NCI-H345 treated with DMSO at 0.1 percent for 48 hours (cell line): ENCODE results near the gene THOC2.
"Not testable (repeated sequence)": the region's sequence is repeated elsewhere in the genome, so short reads cannot be mapped to it uniquely, and the experiment has no call there.

Experiments
- DNase-seq: peaks from one replicate; lab custom pipeline; 2025; ENCODE audit not compliant: unreplicated experiment; lab: John Stamatoyannopoulos, UW

THOC2 gene

GRCh38 chrX:123732670-123733363 is at the start of gene THOC2:
THOC2 (minus strand) TSS chrX:123733052; CDS start chrX:123733022, 30 bp downstream.
- DNase-seq = peak; percentile 76

GRCh38 chrX:123781786-123782185 is 48.9 kb upstream of the THOC2 start:
- not testable (repeated sequence) for DNase-seq

- DNase-seq = no peak
Measured at GRCh38 chrX:123779908-123780396, 47.1 kb upstream of the THOC2 start.

- no peak for DNase-seq
Measured at GRCh38 chrX:123773258-123773988, 40.6 kb upstream of the THOC2 start.

GRCh38 chrX:123771449-123772064 is 38.7 kb upstream of the THOC2 start:
- DNase-seq = no peak

GRCh38 chrX:123764967-123765871 is 32.4 kb upstream of the THOC2 start:
- DNase-seq = peak; percentile 65

GRCh38 chrX:123759849-123760248 is 27.0 kb upstream of the THOC2 start:
- DNase-seq = not testable (repeated sequence)

- not testable (repeated sequence) for DNase-seq
Measured at GRCh38 chrX:123757794-123758193, 24.9 kb upstream of the THOC2 start.

- no peak for DNase-seq
Measured at GRCh38 chrX:123756320-123756719, 23.5 kb upstream of the THOC2 start.

- no peak for DNase-seq
Measured at GRCh38 chrX:123755107-123755506, 22.3 kb upstream of the THOC2 start.

- no peak for DNase-seq
Measured at GRCh38 chrX:123753656-123754350, 21.0 kb upstream of the THOC2 start.

- DNase-seq = no peak
Measured at GRCh38 chrX:123749643-123750042, 16.8 kb upstream of the THOC2 start.

- DNase-seq = no peak
Measured at GRCh38 chrX:123745511-123745910, 12.7 kb upstream of the THOC2 start.

- DNase-seq = no peak
Measured at GRCh38 chrX:123743312-123743711, 10.5 kb upstream of the THOC2 start.

GRCh38 chrX:123742440-123742839 is 9.6 kb upstream of the THOC2 start:
- DNase-seq = no peak

- DNase-seq = no peak
Measured at GRCh38 chrX:123740536-123740935, 7.7 kb upstream of the THOC2 start.

- DNase-seq = no peak
Measured at GRCh38 chrX:123740006-123740405, 7.2 kb upstream of the THOC2 start.

GRCh38 chrX:123739474-123739873 is 6.6 kb upstream of the THOC2 start:
- DNase-seq = no peak

GRCh38 chrX:123738378-123738940 is 5.6 kb upstream of the THOC2 start:
- DNase-seq = no peak
